ENCODE results near the gene MT1A.

MT1A gene

GRCh38 chr16:56631832-56632155 is 6.7 kb upstream of the MT1A start:
- DNase-seq (ENCODE audit: low read depth) = no peak

GRCh38 chr16:56632156-56632847 is 6.2 kb upstream of the MT1A start, which contains the start of gene MT1M:
Gene MT1M (plus strand): TSS chr16:56632659. CDS start chr16:56632732, 73 bp downstream.
- no peak for DNase-seq (ENCODE audit: low read depth)

- no peak for DNase-seq (ENCODE audit: low read depth)
Observed at GRCh38 chr16:56632848-56633365, 5.6 kb upstream of the MT1A start.

GRCh38 chr16:56633535-56633934 is 4.9 kb upstream of the MT1A start:
- DNase-seq (ENCODE audit: low read depth) = no peak

GRCh38 chr16:56634715-56635440 is 3.6 kb upstream of the MT1A start:
- DNase-seq (ENCODE audit: low read depth) = no peak

- DNase-seq (ENCODE audit: low read depth) = no peak
Observed at GRCh38 chr16:56635441-56635967, 3.0 kb upstream of the MT1A start.

- DNase-seq (ENCODE audit: low read depth) = no peak
Observed at GRCh38 chr16:56636616-56637413, 1.7 kb upstream of the MT1A start.

- no peak for DNase-seq (ENCODE audit: low read depth)
Observed at GRCh38 chr16:56639045-56639444, 579 bp downstream of the MT1A start.

GRCh38 chr16:56640076-56640475 is 1.6 kb downstream of the MT1A start:
- DNase-seq (ENCODE audit: low read depth) = no peak

- DNase-seq (ENCODE audit: low read depth) = no peak
Observed at GRCh38 chr16:56641166-56641565, 2.7 kb downstream of the MT1A start.

GRCh38 chr16:56643080-56643778 is 4.8 kb downstream of the MT1A start:
- DNase-seq (ENCODE audit: low read depth) = no peak

GRCh38 chr16:56643833-56644232 is 5.4 kb downstream of the MT1A start:
- DNase-seq (ENCODE audit: low read depth) = no peak

GRCh38 chr16:56645311-56645710 is 6.8 kb downstream of the MT1A start:
- no peak for DNase-seq (ENCODE audit: low read depth)

- DNase-seq (ENCODE audit: low read depth) = no peak
Observed at GRCh38 chr16:56645838-56646237, 7.4 kb downstream of the MT1A start.

GRCh38 chr16:56647641-56648431 is 9.4 kb downstream of the MT1A start:
- DNase-seq (ENCODE audit: low read depth) = no peak

- no peak for DNase-seq (ENCODE audit: low read depth)
Observed at GRCh38 chr16:56649271-56649670, 10.8 kb downstream of the MT1A start.

GRCh38 chr16:56649820-56650219 is 11.4 kb downstream of the MT1A start:
- DNase-seq (ENCODE audit: low read depth) = no peak

GRCh38 chr16:56651586-56651985 is 13.1 kb downstream of the MT1A start, which contains the start of gene MT1B:
Gene MT1B (plus strand): TSS chr16:56651886. CDS start chr16:56651954, 68 bp downstream.
- no peak for DNase-seq (ENCODE audit: low read depth)

- no peak for DNase-seq (ENCODE audit: low read depth)
Observed at GRCh38 chr16:56652600-56652999, 14.1 kb downstream of the MT1A start.

GRCh38 chr16:56653218-56653617 is 14.8 kb downstream of the MT1A start:
- DNase-seq (ENCODE audit: low read depth) = no peak

Data from HS-27A (cell line).